GM19324 (cell line): ENCODE data around the gene METAP1D.
"Not testable (repeated sequence)": the region's sequence is repeated elsewhere in the genome, so short reads cannot be mapped to it uniquely, and the experiment has no call there.

Source experiments
- ATAC-seq: cut with Tn5 transposase; IDR thresholded peaks from one replicate; pipeline ENCODE4 v1.9.1; 2021; ENCODE audit warnings: mild to moderate bottlenecking, moderate library complexity; ENCODE audit not compliant: unreplicated experiment, low FRiP score

METAP1D gene

GRCh38 chr2:171995586-171995985 lies 4.2 kb upstream of the METAP1D start:
- no peak for ATAC-seq

GRCh38 chr2:171996021-171996420 lies 3.7 kb upstream of the METAP1D start:
- ATAC-seq: no peak

- not testable (repeated sequence) for ATAC-seq
Observed at GRCh38 chr2:171997031-171997430, 2.7 kb upstream of the METAP1D start.

GRCh38 chr2:171999161-171999560 lies 592 bp upstream of the METAP1D start:
- ATAC-seq: no peak

GRCh38 chr2:172000696-172001361 lies 1.1 kb downstream of the METAP1D start:
- no peak for ATAC-seq

GRCh38 chr2:172007372-172007771 lies 7.6 kb downstream of the METAP1D start:
- no peak for ATAC-seq

- no peak for ATAC-seq
Observed at GRCh38 chr2:172009823-172010222, 10.1 kb downstream of the METAP1D start.

GRCh38 chr2:172011812-172012575 lies 12.2 kb downstream of the METAP1D start:
- no peak for ATAC-seq

- ATAC-seq: no peak
Observed at GRCh38 chr2:172012677-172013391, 13.1 kb downstream of the METAP1D start.

GRCh38 chr2:172013396-172013795 lies 13.6 kb downstream of the METAP1D start:
- no peak for ATAC-seq

- ATAC-seq: no peak
Observed at GRCh38 chr2:172021074-172021931, 21.6 kb downstream of the METAP1D start.

- no peak for ATAC-seq
Observed at GRCh38 chr2:172021955-172022354, 22.2 kb downstream of the METAP1D start.

- ATAC-seq: no peak
Observed at GRCh38 chr2:172031536-172031935, 31.8 kb downstream of the METAP1D start.

GRCh38 chr2:172038121-172038520 lies 38.4 kb downstream of the METAP1D start:
- ATAC-seq: no peak

- no peak for ATAC-seq
Observed at GRCh38 chr2:172038604-172039003, 38.9 kb downstream of the METAP1D start.

GRCh38 chr2:172039011-172039704 lies 39.4 kb downstream of the METAP1D start:
- no peak for ATAC-seq

GRCh38 chr2:172040311-172040710 lies 40.6 kb downstream of the METAP1D start:
- no peak for ATAC-seq

- no peak for ATAC-seq
Observed at GRCh38 chr2:172046080-172046678, 46.4 kb downstream of the METAP1D start.

GRCh38 chr2:172046866-172047565 lies 47.3 kb downstream of the METAP1D start:
- no peak for ATAC-seq
